IPS-18c (cell line): ENCODE data around the gene IFI44L.

ENCODE experiments used
- H3K4me3 ChIP-seq: 2 replicates; pipeline ENCODE4 v1.7.0; 2013; ENCODE audit warnings: low read depth, mild to moderate bottlenecking, low read length, moderate library complexity; ENCODE audit not compliant: insufficient read depth
- H3K9me3 ChIP-seq: one replicate; pipeline ENCODE4 v1.6.1; 2013; ENCODE audit warnings: mild to moderate bottlenecking, low read length, moderate library complexity; ENCODE audit not compliant: control insufficient read depth, insufficient read depth

The IFI44L gene

GRCh38 chr1:78673120-78673519 is 52.9 kb downstream of the IFI44L start:
- no peaks in the 10 kb centered on the region for H3K9me3 ChIP-seq
- H3K4me3 ChIP-seq: no peak overlapping the region

- Histone ChIP-seq H3K9me3 (no peaks in the 10 kb centered on the region), H3K4me3 (no peak overlapping the region)
These were observed 56.2 kb downstream of the IFI44L start for GRCh38 chr1:78676347-78676982.

DNA sequence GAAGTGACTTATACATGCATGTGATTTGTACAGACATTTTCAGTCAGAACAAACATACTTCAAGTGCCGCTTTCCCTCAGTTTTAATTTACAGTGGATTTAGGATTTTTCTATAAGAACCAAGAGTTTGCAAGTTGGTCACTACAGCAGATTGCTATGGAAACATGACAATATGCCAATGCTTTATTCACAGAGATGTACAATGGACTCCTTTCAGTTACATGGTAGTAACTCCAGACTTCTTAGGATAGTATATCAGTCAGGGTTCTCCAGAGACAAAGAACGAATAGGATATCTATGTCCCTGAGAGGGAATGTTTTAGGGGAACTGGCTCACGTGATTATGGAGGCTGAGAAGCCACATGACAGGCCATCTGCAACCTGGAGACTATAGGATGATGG is 56.7 kb downstream of the IFI44L start:
- H3K9me3 ChIP-seq: no peaks in the 10 kb centered on the region
- no peak overlapping the region for H3K4me3 ChIP-seq

- no peak overlapping the region for H3K4me3 ChIP-seq
- H3K9me3 ChIP-seq: no peaks in the 10 kb centered on the region
These were observed 57.5 kb downstream of the IFI44L start for GRCh38 chr1:78677788-78678187.

GRCh38 chr1:78678324-78678723 is 58.1 kb downstream of the IFI44L start:
- no peak overlapping the region for H3K4me3 ChIP-seq
- no peaks in the 10 kb centered on the region for H3K9me3 ChIP-seq

GRCh38 chr1:78681265-78681664 is 61.0 kb downstream of the IFI44L start:
- Histone ChIP-seq H3K4me3 (no peak overlapping the region), H3K9me3 (no peaks in the 10 kb centered on the region)

DNA sequence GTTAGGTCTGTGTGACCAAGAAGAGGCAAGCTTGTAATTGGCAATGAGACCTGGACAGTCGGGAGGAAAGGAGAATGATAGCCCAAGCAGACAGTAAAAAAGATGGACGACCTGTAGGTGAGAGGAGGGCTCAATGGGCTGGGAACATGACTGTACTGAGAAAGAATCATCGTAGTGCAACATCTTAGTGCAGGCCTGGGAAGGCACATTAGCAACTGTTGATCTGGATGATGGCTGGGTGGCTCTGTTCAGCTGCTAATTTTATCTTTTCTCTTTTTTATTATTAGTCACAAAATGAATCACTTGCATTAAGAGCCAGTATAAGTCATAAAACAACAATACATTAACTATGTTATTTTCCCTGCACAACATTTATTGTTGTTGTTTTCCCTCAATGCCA is 62.2 kb downstream of the IFI44L start:
- Histone ChIP-seq H3K4me3 (no peak overlapping the region), H3K9me3 (no peaks in the 10 kb centered on the region)

DNA sequence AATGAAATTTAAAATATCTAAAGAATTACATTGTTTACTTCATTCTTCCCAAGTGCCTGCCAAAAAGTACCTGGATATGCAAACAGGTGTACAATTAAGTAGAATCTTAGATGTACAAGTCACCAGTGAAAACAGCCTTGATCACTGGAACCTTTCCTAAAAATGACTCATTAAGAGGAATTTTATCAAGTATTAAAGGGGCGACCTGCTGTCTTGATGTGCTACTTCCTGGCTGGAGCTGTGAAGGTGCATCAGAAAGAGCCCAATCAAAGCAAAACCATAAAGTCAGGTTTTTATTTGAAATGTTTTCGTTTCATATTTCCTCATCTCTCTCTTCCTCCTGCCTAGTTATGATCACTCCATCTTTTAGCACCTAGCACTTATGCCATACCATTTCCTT is 62.8 kb downstream of the IFI44L start:
- no peaks in the 10 kb centered on the region for H3K9me3 ChIP-seq
- H3K4me3 ChIP-seq: no peak overlapping the region

GRCh38 chr1:78687315-78687714 is 67.1 kb downstream of the IFI44L start:
- H3K4me3 ChIP-seq: no peak overlapping the region
- H3K9me3 ChIP-seq: no peaks in the 10 kb centered on the region

GRCh38 chr1:78687914-78688313 is 67.7 kb downstream of the IFI44L start:
- Histone ChIP-seq H3K4me3 (no peak overlapping the region), H3K9me3 (no peaks in the 10 kb centered on the region)

DNA sequence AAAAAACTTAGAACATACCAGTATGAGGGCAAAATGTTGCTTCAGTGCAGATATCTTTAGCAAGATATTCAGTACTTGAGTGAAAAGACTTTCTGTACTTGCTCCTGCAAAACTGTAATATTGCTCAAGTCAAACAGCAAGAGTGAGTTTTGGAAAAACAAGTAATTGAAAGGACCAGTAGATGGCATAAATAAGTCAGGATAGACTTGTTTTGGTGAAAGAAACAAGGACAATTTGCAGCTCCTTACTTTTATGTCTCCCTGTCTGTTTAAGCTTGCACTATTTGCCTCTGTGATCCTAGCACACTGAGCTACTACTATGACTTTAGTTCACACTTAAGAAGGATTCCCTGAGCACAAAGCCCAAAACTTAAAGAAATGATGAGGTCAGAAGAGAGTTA is 68.4 kb downstream of the IFI44L start:
- Histone ChIP-seq H3K9me3 (no peaks in the 10 kb centered on the region), H3K4me3 (no peak overlapping the region)

DNA sequence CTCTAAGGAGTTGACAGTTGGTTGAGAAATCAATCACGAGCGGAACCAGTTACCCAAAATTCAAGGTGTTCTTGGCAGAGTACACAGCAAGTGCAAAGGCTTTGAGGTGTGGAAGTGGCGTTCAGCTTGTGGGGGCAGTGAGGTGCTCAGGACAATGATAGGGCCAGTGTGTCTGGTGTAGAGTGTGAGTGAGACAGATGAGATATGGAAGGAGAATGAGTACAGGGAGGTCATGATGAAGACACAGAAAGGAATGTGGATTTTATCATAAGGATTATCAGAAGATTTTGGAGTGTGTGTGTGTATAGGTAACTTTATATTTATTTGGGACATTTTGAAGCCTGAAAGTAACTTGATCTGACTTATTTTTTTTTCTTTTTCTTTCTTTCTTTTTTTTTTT is 70.3 kb downstream of the IFI44L start:
- Histone ChIP-seq H3K4me3 (no peak overlapping the region), H3K9me3 (no peaks in the 10 kb centered on the region)

- Histone ChIP-seq H3K4me3 (no peak overlapping the region), H3K9me3 (no peaks in the 10 kb centered on the region)
These were observed 71.9 kb downstream of the IFI44L start for GRCh38 chr1:78691995-78692747.
